Breast epithelium (tissue), 4 donors: Measurements from ENCODE around the gene DET1. TPM values are rescaled to one million over a fixed set of nuclear protein-coding genes. Genes with fewer than 3 reads are reported as not detected.

Experiments used
- DNase-seq, 2 donors: peaks; one replicate each; pipeline ENCODE4 v3.0.0-alpha.2; 2019; ENCODE audit warnings: low spot score in 2 of 2
- H3K27ac ChIP-seq, 2 donors: fragments of 200-600 bp; sonication (generic) in 1 of 2; one replicate each; pipeline ENCODE4 v1.5.1; 2016 to 2019; ENCODE audit warnings: mild to moderate bottlenecking in 1 of 2
- H3K27me3 ChIP-seq, 2 donors: fragments of 200-600 bp; sonication (generic) in 1 of 2; one replicate each; pipeline versions ENCODE4 v1.5.1 to v1.6.0; 2017 to 2019; ENCODE audit warnings: control low read depth in 1 of 2, mild to moderate bottlenecking in 1 of 2
- H3K36me3 ChIP-seq: fragments of 200-600 bp; one replicate; pipeline ENCODE4 v1.5.1; 2019
- H3K4me1 ChIP-seq, 2 donors: fragments of 200-600 bp; sonication (generic); one replicate each; pipeline ENCODE4 v1.5.1; 2016 to 2019; ENCODE audit warnings: control low read depth in 1 of 2
- H3K4me3 ChIP-seq, 3 donors: fragments of 200-600 bp; sonication (generic); 1 replicate in 2 of 3; 2 replicates in 1 of 3; pipeline ENCODE4 v1.5.1; 2016 to 2019; ENCODE audit warnings: mild to moderate bottlenecking in 3 of 3, moderate library complexity in 2 of 3
- H3K9me3 ChIP-seq, 2 donors: fragments of 200-600 bp; sonication (generic) in 1 of 2; one replicate each; pipeline ENCODE4 v1.5.1; 2016 to 2019; ENCODE audit warnings: control low read depth in 1 of 2
- POLR2A ChIP-seq: fragments of 450-650 bp; IDR thresholded peaks from one replicate; pipeline ENCODE4 v1.6.1; 2016; ENCODE audit warnings: antibody characterized with exemption, mild to moderate bottlenecking, moderate library complexity
- POLR2AphosphoS5 ChIP-seq, 3 donors: sonication (generic); formaldehyde crosslinking; IDR thresholded peaks; one replicate each; pipeline ENCODE4 v1.6.1; 2017; ENCODE audit warnings: antibody characterized with exemption in 3 of 3
- intact Hi-C: fragments of 100-400 bp; cut with DNase I; formaldehyde crosslinking; loops from one replicate; pipeline ENCODE4 v1.15.1; 2023; ENCODE audit warnings: low total_unique reads
- total RNA-seq, 3 donors: library from RNA; depleted of rRNA; stranded (reverse); fragments of >200 nt; gene quantifications; one replicate each; pipeline ENCODE4 v1.1.0, GENCODE V29; 2016
- TF ChIP-seq, protein P1 (sequence below), 3 donors: fragments of 450-650 bp; IDR thresholded peaks; one replicate each; pipeline ENCODE4 v1.5.1; 2016 to 2017; ENCODE audit warnings: antibody characterized with exemption in 3 of 3, mild to moderate bottlenecking in 3 of 3, moderate library complexity in 3 of 3

The DET1 gene
- total RNA-seq, 3 donors from 2014 or later, result 7.2 to 19.6 (median 12.1) TPM

DNA sequence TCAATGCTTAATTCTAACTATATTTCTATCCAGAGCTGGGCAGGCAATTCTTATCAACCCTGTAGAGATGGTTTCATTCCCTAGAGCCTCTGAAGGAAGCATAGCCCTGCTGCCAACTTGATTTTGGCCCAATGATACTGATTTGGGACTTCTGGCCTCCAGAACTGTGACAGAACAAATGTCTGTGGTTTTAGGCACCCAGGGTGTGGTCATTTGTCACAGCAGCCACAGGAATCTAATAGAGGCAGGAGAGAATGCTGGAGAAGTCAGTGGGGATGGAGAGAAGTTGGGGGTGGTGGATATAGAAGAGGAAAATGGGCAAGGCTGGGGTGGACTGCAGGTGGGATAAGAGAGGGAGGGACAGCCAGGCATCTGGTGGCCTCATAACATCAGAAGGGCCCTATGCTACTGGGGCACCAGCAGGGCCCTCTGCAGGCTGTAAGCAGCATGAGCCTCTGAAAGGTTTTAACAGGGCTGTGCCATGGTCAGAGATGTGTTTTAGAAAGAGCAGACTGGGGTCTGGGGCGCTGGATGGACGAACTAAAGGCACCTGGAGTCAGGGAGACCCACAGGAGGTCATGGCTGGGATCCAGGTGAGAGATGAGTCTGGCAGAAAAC is 59.2 kb downstream of the DET1 start:
- Histone ChIP-seq H3K4me3 (no peak overlapping the region), H3K9me3 (no peaks in the 10 kb centered on the region), H3K36me3 (no peaks in the 10 kb centered on the region), H3K27me3 (no peaks in the 10 kb centered on the region), H3K4me1 (no peaks in the 10 kb centered on the region), H3K27ac (no peak overlapping the region)
- intact Hi-C loops, result no loop called here
- DNase-seq, result no peak
- TF ChIP-seq POLR2AphosphoS5 (IDR thresholded peaks at IDR 0.05) (no peak), POLR2A (no peak)
- TF ChIP-seq, protein P1, sequence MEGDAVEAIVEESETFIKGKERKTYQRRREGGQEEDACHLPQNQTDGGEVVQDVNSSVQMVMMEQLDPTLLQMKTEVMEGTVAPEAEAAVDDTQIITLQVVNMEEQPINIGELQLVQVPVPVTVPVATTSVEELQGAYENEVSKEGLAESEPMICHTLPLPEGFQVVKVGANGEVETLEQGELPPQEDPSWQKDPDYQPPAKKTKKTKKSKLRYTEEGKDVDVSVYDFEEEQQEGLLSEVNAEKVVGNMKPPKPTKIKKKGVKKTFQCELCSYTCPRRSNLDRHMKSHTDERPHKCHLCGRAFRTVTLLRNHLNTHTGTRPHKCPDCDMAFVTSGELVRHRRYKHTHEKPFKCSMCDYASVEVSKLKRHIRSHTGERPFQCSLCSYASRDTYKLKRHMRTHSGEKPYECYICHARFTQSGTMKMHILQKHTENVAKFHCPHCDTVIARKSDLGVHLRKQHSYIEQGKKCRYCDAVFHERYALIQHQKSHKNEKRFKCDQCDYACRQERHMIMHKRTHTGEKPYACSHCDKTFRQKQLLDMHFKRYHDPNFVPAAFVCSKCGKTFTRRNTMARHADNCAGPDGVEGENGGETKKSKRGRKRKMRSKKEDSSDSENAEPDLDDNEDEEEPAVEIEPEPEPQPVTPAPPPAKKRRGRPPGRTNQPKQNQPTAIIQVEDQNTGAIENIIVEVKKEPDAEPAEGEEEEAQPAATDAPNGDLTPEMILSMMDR (IDR thresholded peaks at IDR 0.05), result no peak

DNA sequence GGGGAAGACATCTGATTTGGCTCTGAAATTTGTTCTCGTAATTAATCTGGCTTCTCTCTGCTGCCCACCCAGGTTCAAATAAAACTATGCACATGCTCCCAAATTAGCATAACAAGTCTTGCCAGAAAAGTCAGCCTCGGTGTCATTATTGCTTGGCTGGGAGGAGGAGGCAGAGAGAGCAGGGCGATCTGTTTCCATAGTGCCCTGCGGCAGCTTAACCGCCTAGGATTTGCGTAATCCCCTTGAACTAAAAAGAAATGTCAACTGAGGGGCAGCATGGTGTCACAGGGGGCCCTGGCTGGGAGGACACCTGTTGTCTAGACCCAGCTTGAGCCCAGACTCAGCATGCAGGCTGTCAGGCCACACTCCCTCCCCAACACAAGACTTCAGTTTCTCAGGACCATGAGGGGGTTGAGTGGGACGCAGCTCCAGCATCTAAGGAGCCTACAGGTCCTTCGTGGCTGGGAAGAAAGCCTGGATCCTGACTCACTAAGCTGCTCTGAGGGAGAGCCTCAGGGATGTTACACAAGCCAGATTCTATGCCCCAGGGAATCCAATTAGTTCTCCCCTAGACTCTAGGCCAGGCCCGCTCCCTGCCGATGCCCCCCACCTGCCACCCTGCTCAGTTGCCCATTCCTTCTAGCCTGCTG is 61.7 kb downstream of the DET1 start:
- H3K4me3 ChIP-seq, result no peak overlapping the region
- no peak for DNase-seq
- TF ChIP-seq, protein P1 (IDR thresholded peaks at IDR 0.05), result no peak
- TF ChIP-seq POLR2A, result no peak
- TF ChIP-seq POLR2AphosphoS5 (IDR thresholded peaks at IDR 0.05), result no peak
- H3K27me3 ChIP-seq, result no peaks in the 10 kb centered on the region
- no peaks in the 10 kb centered on the region for H3K36me3 ChIP-seq
- H3K27ac ChIP-seq, result no peak overlapping the region
- no peaks in the 10 kb centered on the region for H3K4me1 ChIP-seq
- no peaks in the 10 kb centered on the region for H3K9me3 ChIP-seq
- intact Hi-C loops, result no loop called here

DNA sequence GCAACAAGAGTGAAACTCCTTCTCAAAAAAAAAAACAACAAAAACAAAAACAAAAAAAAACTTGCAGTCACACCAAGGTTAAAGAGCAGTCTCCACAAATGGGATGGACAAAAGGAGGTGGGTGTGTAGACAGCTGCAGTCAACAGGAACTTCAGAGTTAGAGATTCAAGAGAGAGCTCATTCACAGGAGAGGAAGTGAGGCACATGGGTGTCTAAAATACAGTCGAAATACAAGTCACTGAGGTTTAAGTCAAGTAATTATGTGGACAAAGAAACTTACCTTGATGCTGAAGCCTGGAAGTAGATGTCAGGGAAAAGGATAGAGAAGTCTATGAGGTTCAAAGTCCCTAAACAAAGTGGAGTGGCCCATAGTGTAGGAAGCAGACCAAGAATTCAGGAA is 64.2 kb downstream of the DET1 start:
- no peak overlapping the region for H3K4me3 ChIP-seq
- H3K27ac ChIP-seq, result no peak overlapping the region
- H3K9me3 ChIP-seq, result no peaks in the 10 kb centered on the region
- TF ChIP-seq POLR2A, result no peak
- no peak for TF ChIP-seq POLR2AphosphoS5 (IDR thresholded peaks at IDR 0.05)
- TF ChIP-seq, protein P1 (IDR thresholded peaks at IDR 0.05), result no peak
- intact Hi-C loops, result no loop called here
- no peaks in the 10 kb centered on the region for H3K36me3 ChIP-seq
- H3K4me1 ChIP-seq, result no peaks in the 10 kb centered on the region
- H3K27me3 ChIP-seq, result no peaks in the 10 kb centered on the region
- DNase-seq, result no peak

DNA sequence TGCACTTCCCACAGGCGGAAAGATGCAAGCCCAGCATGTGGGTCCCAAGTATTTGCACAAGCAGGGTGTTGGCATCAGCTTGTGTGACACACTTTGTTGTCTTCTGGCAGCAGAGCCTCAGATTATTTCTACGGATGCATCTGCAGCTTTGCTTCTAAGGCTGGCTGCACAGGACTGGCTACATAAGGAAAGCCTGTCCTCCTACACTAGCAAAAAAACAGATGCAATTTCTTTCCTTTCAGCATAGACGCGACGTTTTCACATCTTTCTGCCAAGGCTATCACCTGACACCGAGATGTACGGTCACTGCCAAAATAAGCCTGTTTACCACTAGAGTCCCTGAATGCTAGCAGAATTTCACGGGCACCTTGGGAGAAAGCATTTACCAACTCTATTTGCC is 65.5 kb downstream of the DET1 start:
- intact Hi-C loops, result no loop called here
- TF ChIP-seq, protein P1 (IDR thresholded peaks at IDR 0.05), result no peak
- TF ChIP-seq POLR2AphosphoS5 (IDR thresholded peaks at IDR 0.05) (no peak), POLR2A (no peak)
- H3K4me1 ChIP-seq, result no peaks in the 10 kb centered on the region
- no peaks in the 10 kb centered on the region for H3K27me3 ChIP-seq
- no peaks in the 10 kb centered on the region for H3K36me3 ChIP-seq
- no peak for DNase-seq
- H3K4me3 ChIP-seq, result no peak overlapping the region
- no peaks in the 10 kb centered on the region for H3K9me3 ChIP-seq
- H3K27ac ChIP-seq, result no peak overlapping the region

DNA sequence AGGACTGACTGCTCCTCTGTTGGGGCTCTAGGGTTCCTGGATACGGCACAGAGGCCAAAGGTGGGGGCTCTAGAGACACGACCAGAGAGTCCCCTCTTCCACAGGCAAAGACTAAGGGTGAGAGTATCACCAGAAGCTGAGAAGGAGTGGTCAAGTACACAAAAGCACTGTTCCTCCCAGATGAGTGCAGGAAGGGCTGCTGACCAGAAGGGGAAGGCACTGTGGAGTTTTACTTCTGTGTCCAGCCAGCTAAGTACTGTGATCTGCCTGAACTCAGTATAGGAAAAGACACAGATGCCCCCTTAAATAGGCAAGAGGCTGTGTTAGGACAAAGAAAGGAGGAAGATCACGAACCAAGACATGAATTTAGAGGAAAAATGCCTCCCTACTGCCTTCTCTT is 67.3 kb downstream of the DET1 start:
- H3K9me3 ChIP-seq, result no peaks in the 10 kb centered on the region
- TF ChIP-seq POLR2A, result no peak
- TF ChIP-seq, protein P1 (IDR thresholded peaks at IDR 0.05), result no peak
- TF ChIP-seq POLR2AphosphoS5 (IDR thresholded peaks at IDR 0.05), result no peak
- H3K4me3 ChIP-seq, result no peak overlapping the region
- DNase-seq, result no peak
- no peaks in the 10 kb centered on the region for H3K4me1 ChIP-seq
- H3K27ac ChIP-seq, result no peak overlapping the region
- intact Hi-C loops, result no loop called here
- no peaks in the 10 kb centered on the region for H3K27me3 ChIP-seq
- H3K36me3 ChIP-seq, result no peaks in the 10 kb centered on the region
